GM12878 (cell line): Measurements from ENCODE around the gene MAP3K7. TPM values are rescaled to one million over a fixed set of nuclear protein-coding genes. Genes with fewer than 3 reads are reported as not detected.

Source experiments
- ATAC-seq: fragments of 200-7000 bp; cut with Tn5 transposase; 3 replicates; pipeline ENCODE4 v1.9.1; 2020; ENCODE audit warnings: mild to moderate bottlenecking, moderate library complexity
- BruUV-seq: library from RNA; stranded (reverse); fragments of 400-500 nt; replicated peaks from 2 replicates; lab custom pipeline; 2021; lab: Mats Ljungman, UMichigan
- CTCF ChIA-PET: fragments of 300-600 bp; sonication (Branson Sonifier 250); formaldehyde crosslinking; extraction: SDS; loops from one replicate; lab custom pipeline; 2021; ENCODE audit warnings: inconsistent platforms; lab: Yijun Ruan, JAX
- POLR2A ChIA-PET: fragments of 350-600 bp; formaldehyde crosslinking; extraction: SDS; loops from one replicate; lab custom pipeline; 2021; ENCODE audit warnings: inconsistent platforms; lab: Charles Lee
- RAD21 ChIA-PET: fragments of 300-600 bp; sonication (Branson Sonifier 250); formaldehyde crosslinking; loops from one replicate; lab custom pipeline; 2023; ENCODE audit warnings: antibody characterized with exemption; ENCODE audit not compliant: unreplicated experiment; lab: Charles Lee
- SMC1A ChIA-PET: fragments of 300-600 bp; sonication (Branson Sonifier 250); formaldehyde crosslinking; loops from one replicate; lab custom pipeline; 2023; ENCODE audit not compliant: unreplicated experiment, uncharacterized antibody; lab: Charles Lee
- DNase-seq: peaks from one replicate; pipeline ENCODE4 v3.0.0-alpha.2; 2011; ENCODE audit warnings: low read depth, low spot score
- FAIRE-seq: peaks from 3 replicates; lab custom pipeline; 2011; peaks lifted over from hg19 to GRCh38; lab: Jason Lieb, UNC
- H2AFZ ChIP-seq: 2 replicates; pipeline ENCODE4 v1.6.0; 2011; ENCODE audit warnings: low read depth, low read length, control low read depth; ENCODE audit not compliant: control insufficient read depth
- H3K27ac ChIP-seq: 2 replicates; pipeline ENCODE4 v1.5.1; 2011; ENCODE audit warnings: control low read depth; ENCODE audit not compliant: control insufficient read depth, insufficient read depth
- H3K27me3 ChIP-seq, 2 experiments: replicated peaks in 1 of 2; 2 replicates each; pipeline versions ENCODE4 v1.6.0 to v1.6.1; 2011; ENCODE audit warnings: low read length in 1 of 2; ENCODE audit not compliant: control insufficient read depth in 2 of 2, insufficient read depth in 2 of 2
- H3K36me3 ChIP-seq, 2 experiments: 2 replicates each; pipeline ENCODE4 v1.5.1; 2011; ENCODE audit warnings: low read length in 1 of 2; ENCODE audit not compliant: control insufficient read depth in 2 of 2, insufficient read depth in 2 of 2
- H3K4me1 ChIP-seq: 2 replicates; pipeline ENCODE4 v1.6.1; 2011; ENCODE audit warnings: mild to moderate bottlenecking, low read length, moderate library complexity, mixed read lengths; ENCODE audit not compliant: control insufficient read depth, insufficient read depth
- H3K4me2 ChIP-seq: 2 replicates; pipeline ENCODE4 v1.6.0; 2011; ENCODE audit warnings: control low read depth; ENCODE audit not compliant: control insufficient read depth, insufficient read depth
- H3K4me3 ChIP-seq: fragments of 200-600 bp; sonication (generic); 2 replicates; pipeline ENCODE4 v1.5.1; 2016
- H3K79me2 ChIP-seq: 2 replicates; pipeline ENCODE4 v1.6.0; 2011; ENCODE audit warnings: low read length; ENCODE audit not compliant: control insufficient read depth, insufficient read depth
- H3K9ac ChIP-seq: 2 replicates; pipeline ENCODE4 v1.8.0; 2011; ENCODE audit warnings: low read length, control low read depth, mixed read lengths; ENCODE audit not compliant: control insufficient read depth, insufficient read depth
- H3K9me3 ChIP-seq: replicated peaks from 3 replicates; pipeline ENCODE4 v1.5.1; 2011; ENCODE audit warnings: mild to moderate bottlenecking, low read length; ENCODE audit not compliant: control insufficient read depth, insufficient read depth
- H4K20me1 ChIP-seq: 2 replicates; pipeline ENCODE4 v1.6.0; 2011; ENCODE audit not compliant: control insufficient read depth, insufficient read depth
- CREB1 ChIP-seq: IDR thresholded peaks from 2 replicates; pipeline ENCODE4 v1.6.1; 2012; ENCODE audit warnings: low read depth, mild to moderate bottlenecking, inconsistent platforms
- EP300 ChIP-seq, 2 experiments: fragments of 150-350 bp in 1 of 2; IDR thresholded peaks; 2 replicates each; pipeline ENCODE4 v1.6.1; 2011 to 2012; ENCODE audit warnings: low read depth in 2 of 2, low read length in 2 of 2, borderline replicate concordance in 1 of 2, improper control_type of control experiment in 1 of 2, inconsistent platforms in 1 of 2; ENCODE audit not compliant: control insufficient read depth in 1 of 2
- GATAD2B ChIP-seq: fragments of 450-650 bp; conservative IDR thresholded peaks from 2 replicates; pipeline ENCODE4 v1.6.1; 2017; ENCODE audit warnings: low read depth, mild to moderate bottlenecking, moderate library complexity
- JUND ChIP-seq: IDR thresholded peaks from 2 replicates; pipeline ENCODE4 v1.6.1; 2012; ENCODE audit warnings: low read depth, mild to moderate bottlenecking, low read length, improper control_type of control experiment, moderate library complexity
- MTA2 ChIP-seq: fragments of 450-650 bp; IDR thresholded peaks from 2 replicates; pipeline ENCODE4 v1.6.1; 2016; ENCODE audit warnings: low read depth, mild to moderate bottlenecking, moderate library complexity
- POLR2A ChIP-seq: IDR thresholded peaks from 2 replicates; pipeline ENCODE4 v1.6.1; 2011; ENCODE audit warnings: low read depth, mild to moderate bottlenecking, low read length
- RFX5 ChIP-seq: IDR thresholded peaks from 2 replicates; pipeline ENCODE4 v1.6.1; 2011; ENCODE audit warnings: low read depth, low read length, improper control_type of control experiment
- TCF7 ChIP-seq: IDR thresholded peaks from 2 replicates; pipeline ENCODE4 v1.6.1; 2014; ENCODE audit warnings: antibody characterized with exemption, borderline replicate concordance
- WRNIP1 ChIP-seq: IDR thresholded peaks from 2 replicates; pipeline ENCODE4 v1.6.1; 2011; ENCODE audit warnings: low read depth, low read length, improper control_type of control experiment, borderline replicate concordance
- ZNF384 ChIP-seq: IDR thresholded peaks from 2 replicates; pipeline ENCODE4 v1.6.1; 2012; ENCODE audit warnings: low read depth, mild to moderate bottlenecking, low read length, improper control_type of control experiment, borderline replicate concordance
- WGBS: methylation state at CpG from one replicate; pipeline ENCODE4 v1.1.6; 2016; ENCODE audit warnings: low lambda C conversion rate; ENCODE audit not compliant: insufficient replicate concordance, insufficient coverage; ENCODE audit errors: missing lambda C conversion rate; 5-methylcytosine and 5-hydroxymethylcytosine counted together
- in situ Hi-C: fragments of 300-500 bp; cut with MboI; formaldehyde crosslinking; loops from 9 replicates; pipeline ENCODE4 v1.14.3; 2018; ENCODE audit warnings: mixed read lengths
- intact Hi-C: fragments of 100-400 bp; cut with micrococcal nuclease; formaldehyde crosslinking; loops from one replicate; pipeline ENCODE4 v1.14.2; 2022; ENCODE audit not compliant: unreplicated experiment
- polyA plus RNA-seq, 11 experiments: library from polyadenylated mRNA; depleted of rRNA in 4 of 11; unstranded in 6 of 11; stranded (reverse) in 5 of 11; fragments of >200 nt; fragmentation: Nextera tagmentation in 4 of 11; fragmentation: Illumina TruSeq in 1 of 11; extraction: Ambion mirVana in 4 of 11; extraction: Trizol in 1 of 11; gene quantifications; 1 replicate in 1 of 11; 2 replicates in 10 of 11; pipeline versions ENCODE4 v1.2.1 to v1.2.3, GENCODE V29; 2011 to 2016; ENCODE audit warnings: inconsistent platforms in 2 of 11, missing spikeins in 2 of 11, low read depth in 1 of 11
- total RNA-seq, 4 experiments: library from RNA; depleted of rRNA in 3 of 4; stranded (reverse); fragments of >200 nt in 3 of 4; fragmentation: Illumina TruSeq in 1 of 4; extraction: Trizol in 1 of 4; gene quantifications; 2 replicates each; pipeline versions ENCODE4 v1.2.1 to v1.2.3, GENCODE V29; 2013 to 2021
- TF ChIP-seq, protein P1 (sequence below): fragments of 450-650 bp; formaldehyde crosslinking; IDR thresholded peaks from 2 replicates; pipeline ENCODE4 v1.4.0; 2022; ENCODE audit warnings: mild to moderate bottlenecking, moderate library complexity
- TF ChIP-seq, protein P2 (sequence below): IDR thresholded peaks from 2 replicates; pipeline ENCODE4 v1.6.1; 2012; ENCODE audit warnings: low read depth, low read length, improper control_type of control experiment
- TF ChIP-seq, protein P3 (sequence below): fragments of 450-650 bp; IDR thresholded peaks from 2 replicates; pipeline ENCODE4 v1.6.1; 2017; ENCODE audit warnings: mild to moderate bottlenecking, moderate library complexity
- TF ChIP-seq, protein P4 (sequence below): fragments of 450-650 bp; IDR thresholded peaks from 2 replicates; pipeline ENCODE4 v1.6.1; 2017; ENCODE audit warnings: mild to moderate bottlenecking

The MAP3K7 gene
- total and polyA plus RNA-seq, 10 of the 15 experiments (the other 5 are each of a cell fraction or from before 2014, with no cell fraction given) = 7.0 to 42.6 (median 22.0) TPM

DNA sequence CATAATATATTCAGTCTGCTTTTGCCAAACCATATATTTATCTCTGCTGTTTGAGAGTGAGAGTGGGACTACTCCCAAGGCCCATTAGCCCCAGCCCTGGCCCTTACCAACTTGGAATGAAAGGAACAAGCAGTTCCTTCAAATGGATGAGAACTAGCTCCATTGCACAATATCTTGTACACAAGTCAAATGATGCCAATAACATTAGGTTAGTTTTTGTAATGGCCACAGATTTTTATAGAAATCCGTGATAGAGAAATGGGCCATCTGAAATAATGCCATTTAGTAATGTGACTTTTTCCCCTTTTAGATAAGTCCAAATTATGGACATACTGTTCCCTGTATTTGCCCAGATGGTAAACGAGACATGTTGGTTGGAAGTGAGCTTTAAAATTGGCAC is 117.0 kb downstream of the MAP3K7 start:
- ChIA-PET POLR2A (no interaction called here), RAD21 (interaction anchor here (1.3 kb wide), 1 partner anchor 9 kb away, joined by 7 read pairs; no protein-coding TSS in a partner anchor), SMC1A (interaction anchor here (0.8 to 1.4 kb wide), 4 partner anchors 9 to 529 kb away, joined by 3 to 6 read pairs (median 4); no protein-coding TSS in a partner anchor), CTCF (interaction anchor here (1.3 kb wide), 1 partner anchor 9 kb away, joined by 6 read pairs; no protein-coding TSS in a partner anchor)
- Histone ChIP-seq H3K4me3 (no peak overlapping the region), H3K27me3 (no peaks in the 10 kb centered on the region; a peak in 2 of 4 replicates), H2AFZ (no peak overlapping the region), H3K4me2 (no peak overlapping the region), H3K79me2 (no peaks in the 10 kb centered on the region), H3K36me3 (no peaks in the 10 kb centered on the region), H3K9me3 (no peaks in the 10 kb centered on the region), H3K9ac (no peak overlapping the region), H3K27ac (no peak overlapping the region), H3K4me1 (peaks cover 16% of the 10 kb centered on the region), H4K20me1 (no peaks in the 10 kb centered on the region)
- FAIRE-seq (no peak), DNase-seq (no peak), ATAC-seq (no peak)
- TF ChIP-seq POLR2A (no peak), RFX5 (no peak), JUND (no peak), CREB1 (no peak), GATAD2B (no peak), WRNIP1 (no peak), ZNF384 (no peak), MTA2 (no peak), TCF7 (no peak), EP300 (IDR thresholded peaks at IDR 0.05; ENCODE audit: borderline replicate concordance in 1 of 2, control insufficient read depth in 1 of 2, low read depth in 2 of 2, low read length in 2 of 2) (no peak)
- TF ChIP-seq, protein P1, sequence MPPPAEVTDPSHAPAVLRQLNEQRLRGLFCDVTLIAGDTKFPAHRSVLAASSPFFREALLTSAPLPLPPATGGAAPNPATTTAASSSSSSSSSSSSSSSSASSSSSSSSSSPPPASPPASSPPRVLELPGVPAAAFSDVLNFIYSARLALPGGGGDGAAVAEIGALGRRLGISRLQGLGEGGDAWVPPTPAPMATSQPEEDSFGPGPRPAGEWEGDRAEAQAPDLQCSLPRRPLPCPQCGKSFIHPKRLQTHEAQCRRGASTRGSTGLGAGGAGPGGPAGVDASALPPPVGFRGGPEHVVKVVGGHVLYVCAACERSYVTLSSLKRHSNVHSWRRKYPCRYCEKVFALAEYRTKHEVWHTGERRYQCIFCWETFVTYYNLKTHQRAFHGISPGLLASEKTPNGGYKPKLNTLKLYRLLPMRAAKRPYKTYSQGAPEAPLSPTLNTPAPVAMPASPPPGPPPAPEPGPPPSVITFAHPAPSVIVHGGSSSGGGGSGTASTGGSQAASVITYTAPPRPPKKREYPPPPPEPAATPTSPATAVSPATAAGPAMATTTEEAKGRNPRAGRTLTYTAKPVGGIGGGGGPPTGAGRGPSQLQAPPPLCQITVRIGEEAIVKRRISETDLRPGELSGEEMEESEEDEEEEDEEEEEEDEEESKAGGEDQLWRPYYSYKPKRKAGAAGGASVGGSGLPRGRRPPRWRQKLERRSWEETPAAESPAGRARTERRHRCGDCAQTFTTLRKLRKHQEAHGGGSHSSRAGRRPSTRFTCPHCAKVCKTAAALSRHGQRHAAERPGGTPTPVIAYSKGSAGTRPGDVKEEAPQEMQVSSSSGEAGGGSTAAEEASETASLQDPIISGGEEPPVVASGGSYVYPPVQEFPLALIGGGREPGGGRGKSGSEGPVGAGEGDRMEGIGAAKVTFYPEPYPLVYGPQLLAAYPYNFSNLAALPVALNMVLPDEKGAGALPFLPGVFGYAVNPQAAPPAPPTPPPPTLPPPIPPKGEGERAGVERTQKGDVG (CRISPR knock-in tag) = no peak
- TF ChIP-seq, protein P2, sequence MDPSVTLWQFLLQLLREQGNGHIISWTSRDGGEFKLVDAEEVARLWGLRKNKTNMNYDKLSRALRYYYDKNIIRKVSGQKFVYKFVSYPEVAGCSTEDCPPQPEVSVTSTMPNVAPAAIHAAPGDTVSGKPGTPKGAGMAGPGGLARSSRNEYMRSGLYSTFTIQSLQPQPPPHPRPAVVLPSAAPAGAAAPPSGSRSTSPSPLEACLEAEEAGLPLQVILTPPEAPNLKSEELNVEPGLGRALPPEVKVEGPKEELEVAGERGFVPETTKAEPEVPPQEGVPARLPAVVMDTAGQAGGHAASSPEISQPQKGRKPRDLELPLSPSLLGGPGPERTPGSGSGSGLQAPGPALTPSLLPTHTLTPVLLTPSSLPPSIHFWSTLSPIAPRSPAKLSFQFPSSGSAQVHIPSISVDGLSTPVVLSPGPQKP = no peak
- TF ChIP-seq, protein P3, sequence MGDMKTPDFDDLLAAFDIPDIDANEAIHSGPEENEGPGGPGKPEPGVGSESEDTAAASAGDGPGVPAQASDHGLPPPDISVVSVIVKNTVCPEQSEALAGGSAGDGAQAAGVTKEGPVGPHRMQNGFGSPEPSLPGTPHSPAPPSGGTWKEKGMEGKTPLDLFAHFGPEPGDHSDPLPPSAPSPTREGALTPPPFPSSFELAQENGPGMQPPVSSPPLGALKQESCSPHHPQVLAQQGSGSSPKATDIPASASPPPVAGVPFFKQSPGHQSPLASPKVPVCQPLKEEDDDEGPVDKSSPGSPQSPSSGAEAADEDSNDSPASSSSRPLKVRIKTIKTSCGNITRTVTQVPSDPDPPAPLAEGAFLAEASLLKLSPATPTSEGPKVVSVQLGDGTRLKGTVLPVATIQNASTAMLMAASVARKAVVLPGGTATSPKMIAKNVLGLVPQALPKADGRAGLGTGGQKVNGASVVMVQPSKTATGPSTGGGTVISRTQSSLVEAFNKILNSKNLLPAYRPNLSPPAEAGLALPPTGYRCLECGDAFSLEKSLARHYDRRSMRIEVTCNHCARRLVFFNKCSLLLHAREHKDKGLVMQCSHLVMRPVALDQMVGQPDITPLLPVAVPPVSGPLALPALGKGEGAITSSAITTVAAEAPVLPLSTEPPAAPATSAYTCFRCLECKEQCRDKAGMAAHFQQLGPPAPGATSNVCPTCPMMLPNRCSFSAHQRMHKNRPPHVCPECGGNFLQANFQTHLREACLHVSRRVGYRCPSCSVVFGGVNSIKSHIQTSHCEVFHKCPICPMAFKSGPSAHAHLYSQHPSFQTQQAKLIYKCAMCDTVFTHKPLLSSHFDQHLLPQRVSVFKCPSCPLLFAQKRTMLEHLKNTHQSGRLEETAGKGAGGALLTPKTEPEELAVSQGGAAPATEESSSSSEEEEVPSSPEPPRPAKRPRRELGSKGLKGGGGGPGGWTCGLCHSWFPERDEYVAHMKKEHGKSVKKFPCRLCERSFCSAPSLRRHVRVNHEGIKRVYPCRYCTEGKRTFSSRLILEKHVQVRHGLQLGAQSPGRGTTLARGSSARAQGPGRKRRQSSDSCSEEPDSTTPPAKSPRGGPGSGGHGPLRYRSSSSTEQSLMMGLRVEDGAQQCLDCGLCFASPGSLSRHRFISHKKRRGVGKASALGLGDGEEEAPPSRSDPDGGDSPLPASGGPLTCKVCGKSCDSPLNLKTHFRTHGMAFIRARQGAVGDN = no peak
- TF ChIP-seq, protein P4, sequence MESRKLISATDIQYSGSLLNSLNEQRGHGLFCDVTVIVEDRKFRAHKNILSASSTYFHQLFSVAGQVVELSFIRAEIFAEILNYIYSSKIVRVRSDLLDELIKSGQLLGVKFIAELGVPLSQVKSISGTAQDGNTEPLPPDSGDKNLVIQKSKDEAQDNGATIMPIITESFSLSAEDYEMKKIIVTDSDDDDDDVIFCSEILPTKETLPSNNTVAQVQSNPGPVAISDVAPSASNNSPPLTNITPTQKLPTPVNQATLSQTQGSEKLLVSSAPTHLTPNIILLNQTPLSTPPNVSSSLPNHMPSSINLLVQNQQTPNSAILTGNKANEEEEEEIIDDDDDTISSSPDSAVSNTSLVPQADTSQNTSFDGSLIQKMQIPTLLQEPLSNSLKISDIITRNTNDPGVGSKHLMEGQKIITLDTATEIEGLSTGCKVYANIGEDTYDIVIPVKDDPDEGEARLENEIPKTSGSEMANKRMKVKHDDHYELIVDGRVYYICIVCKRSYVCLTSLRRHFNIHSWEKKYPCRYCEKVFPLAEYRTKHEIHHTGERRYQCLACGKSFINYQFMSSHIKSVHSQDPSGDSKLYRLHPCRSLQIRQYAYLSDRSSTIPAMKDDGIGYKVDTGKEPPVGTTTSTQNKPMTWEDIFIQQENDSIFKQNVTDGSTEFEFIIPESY = no peak
- intact Hi-C loops (loop anchor here (5.0 to 10.0 kb wide), 3 partner anchors 368 to 1095 kb away; partner anchors contain the start of gene MDN1), in situ Hi-C loops (loop anchor here (10.0 kb wide), 1 partner anchor 365 kb away; no protein-coding TSS in a partner anchor)
- WGBS = 59% methylated on average over 2 of the region's 2 CpGs
- BruUV-seq = no TSS peak
